ENCODE data around the gene LAMA2. TPM values are rescaled to one million over a fixed set of nuclear protein-coding genes. Genes with fewer than 3 reads are reported as not detected.

The LAMA2 gene
- total RNA-seq, 1 experiment from 2014 or later = 8.2 TPM

DNA sequence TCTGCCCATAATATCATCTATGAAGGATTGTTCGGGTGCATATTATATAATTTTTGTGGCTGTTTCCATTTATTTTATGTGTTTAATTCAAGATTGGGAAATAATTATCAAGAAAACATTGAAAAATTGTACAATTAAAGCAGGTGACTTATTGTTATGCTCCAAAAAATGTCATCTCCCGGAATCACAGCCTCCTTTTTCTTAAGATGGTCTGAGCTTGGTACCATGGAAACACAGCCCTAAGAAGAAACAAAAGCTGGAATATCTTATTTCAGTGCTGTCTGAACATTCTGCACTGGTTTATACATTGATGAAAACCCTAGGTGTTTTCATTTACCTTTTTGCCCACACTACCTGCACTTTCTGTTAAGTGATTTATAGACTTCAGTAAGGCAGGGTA, 459.9 kb downstream of the LAMA2 start:
- Histone ChIP-seq H3K9ac (ENCODE audit: low read length) (no peak overlapping the region), H3K27me3 (ENCODE audit: insufficient read depth, low read length) (no peaks in the 10 kb centered on the region), H3K4me3 (replicated peaks in 1 of 2; ENCODE audit: low read depth in 1 of 2, low read length in 2 of 2) (no peak overlapping the region), H3K4me1 (ENCODE audit: control insufficient read depth in 1 of 2, insufficient read depth in 2 of 2, low read length in 2 of 2) (peaks cover 0 to 5% of the 10 kb centered on the region in 2 experiments; a peak in 1 of 4 replicates), H3K9me3 (ENCODE audit: control insufficient read depth in 1 of 2, insufficient read depth in 1 of 2, low read depth in 1 of 2, low read length in 2 of 2) (no peaks in the 10 kb centered on the region), H3K36me3 (ENCODE audit: control insufficient read depth in 1 of 2, insufficient read depth in 2 of 2, low read length in 2 of 2) (no peaks in the 10 kb centered on the region), H2AFZ (ENCODE audit: low read depth, low read length, poor library complexity, severe bottlenecking) (peak overlapping the region; percentile 43), H3K27ac (ENCODE audit: low read depth, low read length) (no peak overlapping the region), H3K79me2 (ENCODE audit: insufficient read depth, low read length) (no peaks in the 10 kb centered on the region), H3K4me2 (ENCODE audit: low read length) (no peak overlapping the region), H3K9me2 (ENCODE audit: insufficient read depth) (no peaks in the 10 kb centered on the region), H4K20me1 (ENCODE audit: insufficient read depth) (no peaks in the 10 kb centered on the region)
- DNase-seq (ENCODE audit: low read depth, low spot score) = no peak
- no peak for ATAC-seq
- BruUV-seq (replicated peaks) = no TSS peak
- intact Hi-C loops (cut with micrococcal nuclease) = no loop called here
- ChIA-PET POLR2A (no interaction called here), CTCF (no interaction called here), RAD21 (ENCODE audit: low non-redundant PET in 1 of 2, low total read pairs in 2 of 2, uncharacterized antibody in 2 of 2, unreplicated experiment in 2 of 2) (no interaction called here)
- TF ChIP-seq, protein P1, sequence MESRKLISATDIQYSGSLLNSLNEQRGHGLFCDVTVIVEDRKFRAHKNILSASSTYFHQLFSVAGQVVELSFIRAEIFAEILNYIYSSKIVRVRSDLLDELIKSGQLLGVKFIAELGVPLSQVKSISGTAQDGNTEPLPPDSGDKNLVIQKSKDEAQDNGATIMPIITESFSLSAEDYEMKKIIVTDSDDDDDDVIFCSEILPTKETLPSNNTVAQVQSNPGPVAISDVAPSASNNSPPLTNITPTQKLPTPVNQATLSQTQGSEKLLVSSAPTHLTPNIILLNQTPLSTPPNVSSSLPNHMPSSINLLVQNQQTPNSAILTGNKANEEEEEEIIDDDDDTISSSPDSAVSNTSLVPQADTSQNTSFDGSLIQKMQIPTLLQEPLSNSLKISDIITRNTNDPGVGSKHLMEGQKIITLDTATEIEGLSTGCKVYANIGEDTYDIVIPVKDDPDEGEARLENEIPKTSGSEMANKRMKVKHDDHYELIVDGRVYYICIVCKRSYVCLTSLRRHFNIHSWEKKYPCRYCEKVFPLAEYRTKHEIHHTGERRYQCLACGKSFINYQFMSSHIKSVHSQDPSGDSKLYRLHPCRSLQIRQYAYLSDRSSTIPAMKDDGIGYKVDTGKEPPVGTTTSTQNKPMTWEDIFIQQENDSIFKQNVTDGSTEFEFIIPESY (IDR thresholded peaks at IDR 0.05; ENCODE audit: extremely low read depth, insufficient replicate concordance, low read length) = no peak

GRCh38 chr6:129344379-129344778, 461.4 kb downstream of the LAMA2 start:
- H3K4me1 ChIP-seq (ENCODE audit: control insufficient read depth in 1 of 2, insufficient read depth in 2 of 2, low read length in 2 of 2) = peaks cover 0 to 5% of the 10 kb centered on the region in 2 experiments; a peak in 1 of 4 replicates
- no peaks in the 10 kb centered on the region for H3K36me3 ChIP-seq (ENCODE audit: control insufficient read depth in 1 of 2, insufficient read depth in 2 of 2, low read length in 2 of 2)
- H3K4me2 ChIP-seq (ENCODE audit: low read length) = no peak overlapping the region
- TF ChIP-seq EZH2phosphoT487 (IDR thresholded peaks at IDR 0.05; ENCODE audit: borderline replicate concordance) (no peak), SRF (IDR thresholded peaks at IDR 0.05; ENCODE audit: low read depth) (no peak), TCF7L2 (IDR thresholded peaks at IDR 0.05; ENCODE audit: borderline replicate concordance, extremely low read depth, insufficient read depth, insufficient read length) (no peak), FOSL1 (IDR thresholded peaks at IDR 0.05; ENCODE audit: low read depth) (no peak)
- TF ChIP-seq, protein P2, sequence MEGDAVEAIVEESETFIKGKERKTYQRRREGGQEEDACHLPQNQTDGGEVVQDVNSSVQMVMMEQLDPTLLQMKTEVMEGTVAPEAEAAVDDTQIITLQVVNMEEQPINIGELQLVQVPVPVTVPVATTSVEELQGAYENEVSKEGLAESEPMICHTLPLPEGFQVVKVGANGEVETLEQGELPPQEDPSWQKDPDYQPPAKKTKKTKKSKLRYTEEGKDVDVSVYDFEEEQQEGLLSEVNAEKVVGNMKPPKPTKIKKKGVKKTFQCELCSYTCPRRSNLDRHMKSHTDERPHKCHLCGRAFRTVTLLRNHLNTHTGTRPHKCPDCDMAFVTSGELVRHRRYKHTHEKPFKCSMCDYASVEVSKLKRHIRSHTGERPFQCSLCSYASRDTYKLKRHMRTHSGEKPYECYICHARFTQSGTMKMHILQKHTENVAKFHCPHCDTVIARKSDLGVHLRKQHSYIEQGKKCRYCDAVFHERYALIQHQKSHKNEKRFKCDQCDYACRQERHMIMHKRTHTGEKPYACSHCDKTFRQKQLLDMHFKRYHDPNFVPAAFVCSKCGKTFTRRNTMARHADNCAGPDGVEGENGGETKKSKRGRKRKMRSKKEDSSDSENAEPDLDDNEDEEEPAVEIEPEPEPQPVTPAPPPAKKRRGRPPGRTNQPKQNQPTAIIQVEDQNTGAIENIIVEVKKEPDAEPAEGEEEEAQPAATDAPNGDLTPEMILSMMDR (IDR thresholded peaks at IDR 0.05 in 2 of 3, conservative IDR thresholded peaks at IDR 0.05 in 1 of 3; ENCODE audit: borderline replicate concordance in 1 of 3, insufficient read depth in 1 of 3, low read depth in 2 of 3, low read length in 2 of 3) = no peak
- H3K79me2 ChIP-seq (ENCODE audit: insufficient read depth, low read length) = no peaks in the 10 kb centered on the region
- ChIA-PET POLR2A (no interaction called here), CTCF (no interaction called here), RAD21 (ENCODE audit: low non-redundant PET in 1 of 2, low total read pairs in 2 of 2, uncharacterized antibody in 2 of 2, unreplicated experiment in 2 of 2) (no interaction called here)
- intact Hi-C loops (cut with micrococcal nuclease) = no loop called here
- no peaks in the 10 kb centered on the region for H3K9me3 ChIP-seq (ENCODE audit: control insufficient read depth in 1 of 2, insufficient read depth in 1 of 2, low read depth in 1 of 2, low read length in 2 of 2)
- peak overlapping the region; percentile 50 for H2AFZ ChIP-seq (ENCODE audit: low read depth, low read length, poor library complexity, severe bottlenecking)
- H3K27me3 ChIP-seq (ENCODE audit: insufficient read depth, low read length) = no peaks in the 10 kb centered on the region
- no TSS peak for BruUV-seq (replicated peaks)
- no peak overlapping the region for H3K27ac ChIP-seq (ENCODE audit: low read depth, low read length)
- no peaks in the 10 kb centered on the region for H3K9me2 ChIP-seq (ENCODE audit: insufficient read depth)
- no peak overlapping the region for H3K4me3 ChIP-seq (replicated peaks in 1 of 2; ENCODE audit: low read depth in 1 of 2, low read length in 2 of 2)
- DNase-seq (ENCODE audit: low read depth, low spot score) = no peak
- ATAC-seq = no peak
- no peaks in the 10 kb centered on the region for H4K20me1 ChIP-seq (ENCODE audit: insufficient read depth)
- no peak overlapping the region for H3K9ac ChIP-seq (ENCODE audit: low read length)
